ENCODE measurements around the gene SPACA7.

Gene SPACA7

GRCh38 chr13:112467236-112467635 is 91.1 kb downstream of the SPACA7 start:
- no peak for DNase-seq

- DNase-seq = no peak
Measured at GRCh38 chr13:112468069-112468468, 91.9 kb downstream of the SPACA7 start.

- DNase-seq = no peak
Measured at GRCh38 chr13:112469071-112469745, 93.1 kb downstream of the SPACA7 start.

GRCh38 chr13:112473818-112474217 is 97.7 kb downstream of the SPACA7 start:
- DNase-seq = no peak

- DNase-seq = no peak
Measured at GRCh38 chr13:112474869-112475268, 98.7 kb downstream of the SPACA7 start.

GRCh38 chr13:112475889-112476288 is 99.7 kb downstream of the SPACA7 start:
- DNase-seq = no peak

- DNase-seq = no peak
Measured at GRCh38 chr13:112477070-112477619, 101.0 kb downstream of the SPACA7 start.

GRCh38 chr13:112479389-112479788 is 103.2 kb downstream of the SPACA7 start:
- DNase-seq = no peak

- DNase-seq = no peak
Measured at GRCh38 chr13:112481458-112481857, 105.3 kb downstream of the SPACA7 start.

- no peak for DNase-seq
Measured at GRCh38 chr13:112483299-112483698, 107.1 kb downstream of the SPACA7 start.
